Neural cell (in vitro differentiated cells): ENCODE measurements around the gene ACSS1. TPM values are rescaled to one million over a fixed set of nuclear protein-coding genes. Genes with fewer than 3 reads are reported as not detected.

Experiments
- H2AFZ ChIP-seq: fragments of 200-600, 300-800 bp; sonication (generic), shearing (Covaris generic); 2 replicates; pipeline ENCODE4 v1.6.0; 2014; ENCODE audit warnings: low read depth, mild to moderate bottlenecking, antibody characterized with exemption, low read length, moderate library complexity
- H3F3A ChIP-seq: fragments of 200-600 bp; shearing (Covaris generic); 2 replicates; pipeline ENCODE4 v1.6.1; 2016; ENCODE audit warnings: mild to moderate bottlenecking, moderate library complexity, mixed read lengths, antibody characterized with exemption, low read length; ENCODE audit not compliant: insufficient read depth, poor library complexity, severe bottlenecking
- H3K27ac ChIP-seq: fragments of 200-600, 300-800 bp; sonication (generic), shearing (Covaris generic); 2 replicates; pipeline ENCODE4 v1.5.1; 2014; ENCODE audit warnings: mild to moderate bottlenecking, low read length, moderate library complexity
- H3K27me3 ChIP-seq: fragments of 300-800, 200-600 bp; sonication (generic), shearing (Covaris generic); 2 replicates; pipeline ENCODE4 v1.6.0; 2014; ENCODE audit warnings: mild to moderate bottlenecking, low read depth, low read length, moderate library complexity; ENCODE audit not compliant: insufficient read depth
- H3K36me3 ChIP-seq: fragments of 300-800, 200-600 bp; sonication (generic), shearing (Covaris generic); 2 replicates; pipeline ENCODE4 v1.5.1; 2014; ENCODE audit warnings: mild to moderate bottlenecking, antibody characterized with exemption, low read length, moderate library complexity; ENCODE audit not compliant: insufficient read depth
- H3K4me2 ChIP-seq: fragments of 300-800, 200-600 bp; sonication (generic), shearing (Covaris generic); 2 replicates; pipeline ENCODE4 v1.6.0; 2014; ENCODE audit warnings: mild to moderate bottlenecking, low read length
- H3K4me3 ChIP-seq: fragments of 300-800, 200-600 bp; sonication (generic), shearing (Covaris generic); 2 replicates; pipeline ENCODE4 v1.5.1; 2014; ENCODE audit warnings: mild to moderate bottlenecking, low read length, moderate library complexity
- H3K79me2 ChIP-seq: fragments of 200-600 bp; shearing (Covaris generic); replicated peaks from 2 replicates; pipeline ENCODE4 v1.6.0; 2014; ENCODE audit warnings: mild to moderate bottlenecking, low read length, moderate library complexity; ENCODE audit not compliant: insufficient read depth
- H3K9ac ChIP-seq: fragments of 300-800, 200-600 bp; sonication (generic), shearing (Covaris generic); 2 replicates; pipeline ENCODE4 v1.6.1; 2016; ENCODE audit warnings: mild to moderate bottlenecking, low read length, mixed read lengths
- H3K9me2 ChIP-seq: fragments of 200-600 bp; shearing (Covaris generic); 2 replicates; pipeline ENCODE4 v1.6.1; 2016; ENCODE audit warnings: mild to moderate bottlenecking, low read length, mixed read lengths; ENCODE audit not compliant: insufficient read depth
- H3K9me3 ChIP-seq: fragments of 200-600, 300-800 bp; sonication (generic), shearing (Covaris generic); 2 replicates; pipeline ENCODE4 v1.6.1; 2016; ENCODE audit warnings: mild to moderate bottlenecking, mixed run types, low read length, moderate library complexity, mixed read lengths
- H4K20me1 ChIP-seq: fragments of 200-600 bp; shearing (Covaris generic); 2 replicates; pipeline ENCODE4 v1.6.1; 2016; ENCODE audit warnings: mild to moderate bottlenecking, mixed run types; ENCODE audit not compliant: insufficient read depth
- CTCF ChIP-seq: fragments of 450-650 bp; IDR thresholded peaks from 2 replicates; pipeline ENCODE4 v1.5.1; 2014; ENCODE audit warnings: antibody characterized with exemption, mild to moderate bottlenecking, moderate library complexity; ENCODE audit not compliant: poor library complexity, severe bottlenecking
- EP300 ChIP-seq: fragments of 450-650 bp; conservative IDR thresholded peaks from 2 replicates; pipeline ENCODE4 v1.6.1; 2014; ENCODE audit warnings: antibody characterized with exemption, mild to moderate bottlenecking, moderate library complexity; ENCODE audit not compliant: poor library complexity, severe bottlenecking
- EZH2 ChIP-seq: fragments of 200-600, 300-800 bp; shearing (Covaris generic), sonication (generic); IDR thresholded peaks from 2 replicates; pipeline ENCODE4 v1.6.1; 2014; ENCODE audit warnings: antibody characterized with exemption, low read length, borderline replicate concordance, mild to moderate bottlenecking; ENCODE audit not compliant: insufficient read depth, poor library complexity, severe bottlenecking
- MXI1 ChIP-seq: fragments of 450-650 bp; conservative IDR thresholded peaks from 2 replicates; pipeline ENCODE4 v1.6.1; 2014; ENCODE audit warnings: antibody characterized with exemption, mild to moderate bottlenecking; ENCODE audit not compliant: poor library complexity, severe bottlenecking
- POLR2AphosphoS5 ChIP-seq: IDR thresholded peaks from 2 replicates; pipeline ENCODE4 v1.6.1; 2012
- RAD21 ChIP-seq: fragments of 450-650 bp; conservative IDR thresholded peaks from 2 replicates; pipeline ENCODE4 v1.6.1; 2014; ENCODE audit warnings: antibody characterized with exemption, mild to moderate bottlenecking, moderate library complexity
- REST ChIP-seq: IDR thresholded peaks from 2 replicates; pipeline ENCODE4 v1.6.1; 2012; ENCODE audit warnings: borderline replicate concordance
- SMC3 ChIP-seq: fragments of 450-650 bp; conservative IDR thresholded peaks from 2 replicates; pipeline ENCODE4 v1.6.1; 2014; ENCODE audit warnings: antibody characterized with exemption, mild to moderate bottlenecking, moderate library complexity; ENCODE audit not compliant: poor library complexity
- TAF1 ChIP-seq: IDR thresholded peaks from 2 replicates; pipeline ENCODE4 v1.6.1; 2012; ENCODE audit warnings: low read depth
- polyA plus RNA-seq: library from polyadenylated mRNA; depleted of rRNA; stranded (reverse); fragments of >200 nt; gene quantifications from 2 replicates; pipeline ENCODE4 v1.2.3, GENCODE V29; 2014

Gene ACSS1
- polyA plus RNA-seq, 1 donor from 2014 or later = not detected

GRCh38 chr20:24965065-24965919 is 92.6 kb downstream of the ACSS1 start:
- Histone ChIP-seq H2AFZ (no peak overlapping the region), H3K9me3 (no peaks in the 10 kb centered on the region), H3K4me2 (no peak overlapping the region), H3K36me3 (peaks cover 18% of the 10 kb centered on the region), H3K4me3 (no peak overlapping the region), H4K20me1 (no peaks in the 10 kb centered on the region), H3F3A (no peaks in the 10 kb centered on the region), H3K9me2 (no peaks in the 10 kb centered on the region), H3K9ac (no peak overlapping the region), H3K27me3 (no peaks in the 10 kb centered on the region), H3K27ac (no peak overlapping the region), H3K79me2 (no peaks in the 10 kb centered on the region)
- TF ChIP-seq SMC3 (no peak), EZH2 (no peak), TAF1 (no peak), RAD21 (no peak), MXI1 (no peak), EP300 (no peak), REST (no peak), POLR2AphosphoS5 (no peak), CTCF (no peak)

GRCh38 chr20:24964506-24964840 is 93.5 kb downstream of the ACSS1 start:
- Histone ChIP-seq H3K9ac (no peak overlapping the region), H3K4me2 (no peak overlapping the region), H2AFZ (no peak overlapping the region), H3K9me3 (no peaks in the 10 kb centered on the region), H3K79me2 (no peaks in the 10 kb centered on the region), H3K27ac (no peak overlapping the region), H3K4me3 (no peak overlapping the region), H4K20me1 (no peaks in the 10 kb centered on the region), H3F3A (no peaks in the 10 kb centered on the region), H3K36me3 (peaks cover 18% of the 10 kb centered on the region), H3K27me3 (no peaks in the 10 kb centered on the region), H3K9me2 (no peaks in the 10 kb centered on the region)
- TF ChIP-seq EZH2 (no peak), REST (no peak), EP300 (no peak), POLR2AphosphoS5 (no peak), SMC3 (no peak), CTCF (no peak), TAF1 (no peak), RAD21 (no peak), MXI1 (no peak)
